ENCODE measurements around the gene SMIM3. TPM values are rescaled to one million over a fixed set of nuclear protein-coding genes. Genes with fewer than 3 reads are reported as not detected.
A peak's percentile ranks its signal among the peaks of the same experiment; 100 is the strongest.
"Not testable (repeated sequence)": the region's sequence is repeated elsewhere in the genome, so short reads cannot be mapped to it uniquely, and the experiment has no call there.

Gene SMIM3
- total RNA-seq, 1 donor from 2014 or later: 28.3 TPM

GRCh38 chr5:150740992-150741391 lies 37.6 kb upstream of the SMIM3 start:
- Histone ChIP-seq H3K27ac (no peak overlapping the region), H3K36me3 (peaks cover 34% of the 10 kb centered on the region), H3K9me3 (no peaks in the 10 kb centered on the region), H3K4me3 (no peak overlapping the region), H3K4me1 (no peaks in the 10 kb centered on the region), H3K27me3 (no peaks in the 10 kb centered on the region)
- DNase-seq (no peak), ATAC-seq (no peak)
- intact Hi-C loops (cut with DNase I): no loop called here
- no peak for TF ChIP-seq CTCF (IDR thresholded peaks at IDR 0.05)

GRCh38 chr5:150742455-150743141 lies 36.0 kb upstream of the SMIM3 start:
- H3K27ac ChIP-seq; ATAC-seq; H3K9me3 ChIP-seq; H3K4me1 ChIP-seq; H3K4me3 ChIP-seq; intact Hi-C loops (cut with DNase I); DNase-seq; H3K27me3 ChIP-seq: not testable (repeated sequence)
- peaks cover 34% of the 10 kb centered on the region for H3K36me3 ChIP-seq

GRCh38 chr5:150743142-150743488 lies 35.4 kb upstream of the SMIM3 start:
- H3K27ac ChIP-seq; DNase-seq; ATAC-seq; intact Hi-C loops (cut with DNase I); H3K4me1 ChIP-seq; H3K9me3 ChIP-seq; H3K4me3 ChIP-seq; H3K27me3 ChIP-seq: not testable (repeated sequence)
- peaks cover 34% of the 10 kb centered on the region for H3K36me3 ChIP-seq

- intact Hi-C loops (cut with DNase I): no loop called here
- Histone ChIP-seq H3K27me3 (no peaks in the 10 kb centered on the region), H3K4me3 (no peak overlapping the region), H3K27ac (no peak overlapping the region), H3K4me1 (peaks cover 31% of the 10 kb centered on the region), H3K36me3 (peaks cover 47% of the 10 kb centered on the region), H3K9me3 (no peaks in the 10 kb centered on the region)
- TF ChIP-seq CTCF (IDR thresholded peaks at IDR 0.05): no peak
- ATAC-seq: no peak
- no peak for DNase-seq
Observed at GRCh38 chr5:150750469-150750868, 28.1 kb upstream of the SMIM3 start.

GRCh38 chr5:150751096-150751891 lies 27.3 kb upstream of the SMIM3 start:
- ATAC-seq: no peak

GRCh38 chr5:150753463-150753862 lies 25.1 kb upstream of the SMIM3 start:
- Histone ChIP-seq H3K36me3 (peaks cover 56% of the 10 kb centered on the region), H3K4me1 (peaks cover 43% of the 10 kb centered on the region), H3K27me3 (no peaks in the 10 kb centered on the region), H3K27ac (peak overlapping the region; percentile 48), H3K9me3 (no peaks in the 10 kb centered on the region), H3K4me3 (no peak overlapping the region)
- no peak for TF ChIP-seq CTCF (IDR thresholded peaks at IDR 0.05)
- intact Hi-C loops (cut with DNase I): no loop called here
- peak; percentile 54 for ATAC-seq
- DNase-seq: no peak

More at GRCh38 chr5:150751096-150751891, 27.3 kb upstream of the SMIM3 start:
- no peak for TF ChIP-seq CTCF (IDR thresholded peaks at IDR 0.05)
- no peak for DNase-seq
- Histone ChIP-seq H3K4me3 (no peak overlapping the region), H3K9me3 (no peaks in the 10 kb centered on the region), H3K27ac (peak overlapping the region; percentile 0), H3K36me3 (peaks cover 56% of the 10 kb centered on the region), H3K27me3 (no peaks in the 10 kb centered on the region), H3K4me1 (peaks cover 31% of the 10 kb centered on the region)
- intact Hi-C loops (cut with DNase I): no loop called here
